HG03060 (cell line): ENCODE results near the gene TSACC.

Experiments used
- ATAC-seq: cut with Tn5 transposase; IDR thresholded peaks from one replicate; pipeline ENCODE4 v1.9.1; 2021; ENCODE audit warnings: low read depth, moderate number of reproducible peaks; ENCODE audit not compliant: unreplicated experiment

Gene TSACC

GRCh38 chr1:156372265-156372586 is 33.9 kb downstream of the TSACC start:
- ATAC-seq = no peak

- no peak for ATAC-seq
Measured at GRCh38 chr1:156372876-156373275, 34.5 kb downstream of the TSACC start.

GRCh38 chr1:156373546-156373945 is 35.2 kb downstream of the TSACC start:
- no peak for ATAC-seq

GRCh38 chr1:156376146-156376545 is 37.8 kb downstream of the TSACC start:
- no peak for ATAC-seq

GRCh38 chr1:156376958-156377919 is 38.9 kb downstream of the TSACC start:
- ATAC-seq = no peak

- ATAC-seq = no peak
Measured at GRCh38 chr1:156378557-156378956, 40.2 kb downstream of the TSACC start.

GRCh38 chr1:156379420-156380165 is 41.3 kb downstream of the TSACC start:
- no peak for ATAC-seq

GRCh38 chr1:156382561-156382960 is 44.2 kb downstream of the TSACC start:
- no peak for ATAC-seq

- ATAC-seq = no peak
Measured at GRCh38 chr1:156383023-156383422, 44.7 kb downstream of the TSACC start.

GRCh38 chr1:156384007-156384406 is 45.7 kb downstream of the TSACC start:
- no peak for ATAC-seq

- no peak for ATAC-seq
Measured at GRCh38 chr1:156384658-156385057, 46.3 kb downstream of the TSACC start.

- no peak for ATAC-seq
Measured at GRCh38 chr1:156385534-156386031, 47.3 kb downstream of the TSACC start.

GRCh38 chr1:156386134-156386901 is 48.0 kb downstream of the TSACC start:
- ATAC-seq = no peak

- ATAC-seq = no peak
Measured at GRCh38 chr1:156386949-156387869, 48.9 kb downstream of the TSACC start.

GRCh38 chr1:156387870-156388173 is 49.5 kb downstream of the TSACC start:
- no peak for ATAC-seq

GRCh38 chr1:156388174-156389137 is 50.1 kb downstream of the TSACC start:
- no peak for ATAC-seq

- no peak for ATAC-seq
Measured at GRCh38 chr1:156389311-156389710, 51.0 kb downstream of the TSACC start.

- no peak for ATAC-seq
Measured at GRCh38 chr1:156390469-156391365, 52.4 kb downstream of the TSACC start.
